Daoy (cell line): ENCODE data around the gene TTF1. TPM values are rescaled to one million over a fixed set of nuclear protein-coding genes. Genes with fewer than 3 reads are reported as not detected.
A peak's percentile ranks its signal among the peaks of the same experiment; 100 is the strongest.

Experiments
- DNase-seq: peaks from one replicate; pipeline ENCODE4 v3.0.0-alpha.2; 2015; ENCODE audit warnings: low read depth
- total RNA-seq: library from RNA; depleted of rRNA; stranded (reverse); fragments of >200 nt; shearing (Covaris generic); gene quantifications from 2 replicates; pipeline ENCODE4 v1.2.3, GENCODE V29; 2014; rRNA removed

TTF1 gene, protein sequence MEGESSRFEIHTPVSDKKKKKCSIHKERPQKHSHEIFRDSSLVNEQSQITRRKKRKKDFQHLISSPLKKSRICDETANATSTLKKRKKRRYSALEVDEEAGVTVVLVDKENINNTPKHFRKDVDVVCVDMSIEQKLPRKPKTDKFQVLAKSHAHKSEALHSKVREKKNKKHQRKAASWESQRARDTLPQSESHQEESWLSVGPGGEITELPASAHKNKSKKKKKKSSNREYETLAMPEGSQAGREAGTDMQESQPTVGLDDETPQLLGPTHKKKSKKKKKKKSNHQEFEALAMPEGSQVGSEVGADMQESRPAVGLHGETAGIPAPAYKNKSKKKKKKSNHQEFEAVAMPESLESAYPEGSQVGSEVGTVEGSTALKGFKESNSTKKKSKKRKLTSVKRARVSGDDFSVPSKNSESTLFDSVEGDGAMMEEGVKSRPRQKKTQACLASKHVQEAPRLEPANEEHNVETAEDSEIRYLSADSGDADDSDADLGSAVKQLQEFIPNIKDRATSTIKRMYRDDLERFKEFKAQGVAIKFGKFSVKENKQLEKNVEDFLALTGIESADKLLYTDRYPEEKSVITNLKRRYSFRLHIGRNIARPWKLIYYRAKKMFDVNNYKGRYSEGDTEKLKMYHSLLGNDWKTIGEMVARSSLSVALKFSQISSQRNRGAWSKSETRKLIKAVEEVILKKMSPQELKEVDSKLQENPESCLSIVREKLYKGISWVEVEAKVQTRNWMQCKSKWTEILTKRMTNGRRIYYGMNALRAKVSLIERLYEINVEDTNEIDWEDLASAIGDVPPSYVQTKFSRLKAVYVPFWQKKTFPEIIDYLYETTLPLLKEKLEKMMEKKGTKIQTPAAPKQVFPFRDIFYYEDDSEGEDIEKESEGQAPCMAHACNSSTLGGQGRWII
- 40.8 and 41.7 TPM in 2 replicates for total RNA-seq

DNA sequence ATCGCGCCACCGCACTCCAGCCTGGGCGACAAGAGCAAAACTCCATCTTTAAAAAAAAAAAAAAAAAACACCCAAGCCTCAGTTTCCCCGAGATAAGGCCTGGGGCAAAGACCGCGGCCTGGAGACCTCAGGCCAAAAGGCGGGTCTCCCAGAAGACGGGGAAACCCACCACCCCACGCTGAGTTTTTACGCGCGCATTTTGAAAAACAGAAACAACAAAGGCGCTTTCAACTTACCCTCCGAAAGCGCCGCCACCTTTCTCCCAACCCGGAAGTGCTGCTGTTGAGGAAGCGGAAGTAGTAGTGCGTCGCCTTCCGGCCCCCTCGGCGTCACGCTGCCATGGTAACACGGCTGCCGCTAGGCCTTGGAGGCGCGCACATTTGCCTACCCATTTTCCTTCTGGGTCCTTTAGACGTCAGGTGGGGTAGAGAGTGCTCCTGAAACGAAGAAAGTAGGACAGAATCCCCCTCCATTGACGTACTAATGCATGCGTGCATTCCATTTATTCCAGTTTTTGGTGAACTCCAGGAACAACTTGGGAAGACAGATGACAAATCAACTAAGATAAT, at the start of gene TTF1:
TTF1 (minus strand) TSS at position 287 of the 569 bp plus-strand sequence. CDS start 4,019 bp downstream, outside the sequence.
- DNase-seq: peak; percentile 97

DNA sequence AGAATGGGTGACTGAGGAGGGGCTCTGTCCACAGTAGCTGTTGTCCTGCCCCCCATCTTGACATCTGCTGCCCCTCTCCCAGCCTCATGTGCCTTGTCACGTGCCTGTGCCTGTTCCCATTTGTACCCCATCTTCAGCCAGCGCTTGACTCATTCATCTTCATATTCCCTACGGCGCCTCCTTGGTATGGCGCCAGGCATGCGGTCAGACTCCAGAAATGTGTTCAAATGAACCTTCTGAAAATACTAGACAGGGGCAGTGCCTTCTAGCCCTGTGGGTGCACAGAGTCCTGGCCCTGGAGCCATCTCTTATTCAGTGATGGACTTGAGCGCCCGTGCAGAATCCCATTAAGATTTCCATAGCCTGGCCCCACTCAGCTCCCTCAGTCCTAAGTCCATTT, 49.6 kb upstream of the TTF1 start:
- peak; percentile 69 for DNase-seq

DNA sequence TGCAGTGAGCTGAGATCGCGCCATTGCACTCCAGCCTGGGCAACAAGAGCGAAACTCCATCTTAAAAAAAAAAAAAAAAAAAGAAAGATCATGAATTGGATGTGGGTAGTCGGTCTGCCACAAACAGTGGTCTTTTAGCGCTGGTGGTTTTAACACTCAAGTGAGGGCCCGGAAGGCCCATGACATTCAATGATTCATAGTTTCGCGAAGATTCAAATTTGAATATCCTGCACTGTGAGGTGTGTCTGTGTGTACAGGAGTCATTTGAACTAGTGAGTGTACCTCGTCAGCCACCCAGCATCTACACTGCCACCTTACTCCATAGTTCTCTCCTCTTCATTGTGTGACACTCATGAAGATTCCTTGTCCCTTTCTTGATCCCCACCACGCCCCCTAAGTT, 44.6 kb upstream of the TTF1 start:
- DNase-seq: no peak

DNA sequence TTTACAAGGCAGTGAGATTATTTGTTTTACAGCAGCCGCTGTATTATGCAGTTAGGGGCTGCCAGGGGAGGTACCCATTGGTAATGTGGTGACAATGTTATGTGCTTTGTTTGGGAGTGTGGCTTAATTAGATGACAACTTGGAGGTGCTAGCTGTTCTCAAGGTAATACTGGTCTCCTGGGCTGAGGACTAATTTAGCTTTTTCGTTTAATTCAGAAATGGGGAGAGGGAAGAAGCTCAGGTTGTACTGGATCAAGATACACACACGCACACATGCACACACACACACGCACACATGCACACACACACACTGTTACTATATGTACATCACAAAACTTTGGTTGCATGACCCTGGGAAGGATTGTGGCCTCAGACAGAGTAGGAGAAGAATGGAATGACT, 41.3 kb upstream of the TTF1 start:
- DNase-seq: no peak

DNA sequence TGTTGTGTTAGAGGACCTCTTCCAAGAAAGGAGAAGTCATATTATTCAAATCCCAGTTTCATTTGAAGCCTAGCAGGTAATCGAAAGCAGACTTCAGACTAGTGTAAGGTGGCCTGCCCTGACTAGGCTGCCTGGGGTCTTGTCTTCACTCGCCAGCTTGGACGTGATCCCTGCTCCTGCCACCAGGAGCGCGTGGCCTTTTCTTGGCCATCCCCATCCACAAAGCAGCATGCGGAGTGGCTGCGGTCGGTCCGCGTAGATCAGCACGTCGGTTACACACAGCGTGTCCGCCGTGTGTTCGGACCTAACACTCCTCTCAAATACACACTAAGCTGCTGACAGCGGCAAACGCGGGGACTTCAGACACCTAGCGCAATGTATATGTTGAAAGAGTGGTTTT, 40.7 kb upstream of the TTF1 start:
- no peak for DNase-seq

DNA sequence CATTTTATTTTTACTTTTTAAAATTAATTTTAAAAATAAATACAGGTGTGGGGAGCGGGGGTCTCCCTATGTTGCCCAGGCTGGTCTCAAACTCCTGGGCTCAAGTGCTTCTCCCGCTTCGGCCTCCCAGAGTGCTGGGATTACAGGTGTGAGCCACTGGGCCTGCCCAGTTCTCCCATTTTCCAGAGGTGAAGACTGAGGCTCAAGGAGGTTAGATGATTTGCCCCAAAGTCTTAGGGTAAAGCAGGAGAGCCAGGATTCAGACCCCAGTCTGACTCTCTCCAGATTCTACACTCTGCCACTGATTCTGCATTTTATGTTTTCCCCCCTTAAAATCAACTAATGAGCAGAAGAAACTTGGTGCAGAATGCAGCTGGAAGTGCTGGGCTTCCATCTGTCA, 40.2 kb upstream of the TTF1 start:
- DNase-seq: no peak

DNA sequence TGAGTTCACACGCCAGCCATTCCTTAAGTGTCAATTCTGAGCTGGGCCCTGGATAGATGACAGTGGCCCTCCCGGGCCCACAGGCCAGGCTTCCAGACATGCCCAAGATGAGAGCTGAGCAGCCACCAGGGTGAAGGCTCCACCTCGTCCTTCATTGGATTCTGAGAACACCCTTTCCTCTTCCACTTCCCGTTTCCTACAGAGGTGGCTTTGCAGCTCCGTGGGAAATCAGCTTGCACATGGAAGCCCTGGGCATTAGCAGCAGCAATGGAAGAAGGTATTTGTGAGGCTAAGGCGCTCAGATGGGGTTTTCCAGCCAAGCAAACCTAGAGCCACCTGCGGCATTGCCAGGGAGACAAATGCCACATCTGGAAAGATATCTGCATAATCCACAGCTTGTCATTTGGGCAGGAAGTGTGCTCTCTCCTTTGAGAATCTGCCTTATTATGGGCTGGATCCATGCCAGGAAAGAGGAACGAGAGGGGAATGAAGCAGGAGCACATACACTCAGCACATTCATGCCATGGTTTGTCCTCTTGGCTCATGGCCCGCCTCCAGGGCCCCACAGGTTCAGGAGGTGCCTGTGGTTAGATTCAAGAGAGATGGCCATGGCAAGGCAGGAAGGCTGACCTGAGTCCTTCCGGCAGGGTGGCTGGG, 37.4 kb upstream of the TTF1 start:
- peak; percentile 45 for DNase-seq

DNA sequence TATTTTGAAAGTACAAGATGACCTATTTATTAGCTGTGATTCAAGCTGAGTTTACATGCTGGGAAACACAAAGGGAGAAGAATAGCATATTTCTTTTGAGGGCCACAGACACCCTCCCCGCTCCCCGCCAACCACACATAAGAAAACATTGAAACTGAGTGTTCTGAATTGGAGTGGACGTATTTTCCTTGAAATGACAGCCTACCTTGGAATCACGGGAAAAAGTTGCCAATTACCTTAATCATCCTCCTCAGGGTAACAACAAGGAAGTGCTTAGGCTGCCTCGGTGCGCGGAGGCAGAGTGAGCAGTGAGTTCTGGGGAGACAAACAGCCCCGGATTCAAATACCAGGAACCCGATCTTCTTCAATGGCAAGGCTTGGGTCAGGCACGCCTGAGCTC, 34.8 kb upstream of the TTF1 start:
- no peak for DNase-seq

DNA sequence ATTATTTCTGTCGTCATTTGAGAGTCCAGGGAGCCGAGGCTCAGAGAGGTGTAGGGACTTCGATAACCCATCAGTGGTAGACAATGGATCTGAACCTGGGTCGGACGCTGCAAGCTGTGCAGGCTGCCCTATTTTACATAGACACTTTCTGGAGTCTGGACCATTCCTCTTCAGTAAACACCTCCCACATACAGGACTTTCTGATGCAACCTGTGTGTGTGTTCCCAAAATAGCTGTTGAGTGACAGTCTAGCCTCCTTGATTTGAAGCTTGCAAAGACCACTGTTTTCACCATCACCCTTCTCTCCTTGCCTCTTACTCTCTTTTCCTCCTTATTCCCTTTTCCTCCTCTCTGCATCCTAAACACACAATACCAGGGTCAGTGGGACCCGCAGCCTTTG, 34.1 kb upstream of the TTF1 start:
- no peak for DNase-seq

DNA sequence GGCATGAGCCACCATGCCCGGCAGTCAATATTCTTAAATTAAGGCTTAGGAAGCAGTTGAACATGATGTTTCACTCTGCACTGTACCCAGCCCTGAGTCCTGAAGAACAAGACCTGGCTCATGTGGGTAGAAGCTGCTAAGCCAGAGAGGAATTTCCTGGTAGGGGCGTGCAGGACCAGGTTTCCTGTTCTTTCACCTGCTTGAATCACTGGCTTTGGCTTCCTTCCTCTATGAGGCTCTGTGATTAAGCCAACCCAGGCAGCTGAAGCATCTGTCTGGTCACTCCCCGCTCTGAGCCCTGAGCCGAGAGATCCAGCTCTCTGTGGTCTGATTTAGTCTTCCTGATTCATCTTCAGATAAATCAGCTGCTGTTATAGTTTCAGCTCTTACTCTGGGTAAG, 32.5 kb upstream of the TTF1 start:
- DNase-seq: peak; percentile 39

DNA sequence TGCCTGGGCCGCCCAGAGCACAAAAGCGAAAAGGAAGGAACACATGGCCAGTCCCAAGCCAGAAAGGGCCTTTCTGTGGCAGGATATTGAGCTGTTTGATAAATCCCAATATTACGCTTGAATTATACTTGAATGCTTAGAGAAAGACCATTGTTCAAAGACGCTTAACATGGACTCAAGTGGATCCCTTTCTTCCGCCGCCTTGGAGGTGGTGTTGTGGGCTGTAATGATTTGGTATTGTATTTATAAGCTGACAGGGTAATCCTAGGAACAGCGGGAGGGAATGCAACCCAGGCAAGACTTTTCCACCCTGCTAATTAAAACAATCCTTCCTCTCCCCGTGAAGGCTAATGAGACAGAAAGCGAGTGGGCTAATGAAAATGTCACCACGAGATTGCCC, 28.2 kb upstream of the TTF1 start:
- no peak for DNase-seq

DNA sequence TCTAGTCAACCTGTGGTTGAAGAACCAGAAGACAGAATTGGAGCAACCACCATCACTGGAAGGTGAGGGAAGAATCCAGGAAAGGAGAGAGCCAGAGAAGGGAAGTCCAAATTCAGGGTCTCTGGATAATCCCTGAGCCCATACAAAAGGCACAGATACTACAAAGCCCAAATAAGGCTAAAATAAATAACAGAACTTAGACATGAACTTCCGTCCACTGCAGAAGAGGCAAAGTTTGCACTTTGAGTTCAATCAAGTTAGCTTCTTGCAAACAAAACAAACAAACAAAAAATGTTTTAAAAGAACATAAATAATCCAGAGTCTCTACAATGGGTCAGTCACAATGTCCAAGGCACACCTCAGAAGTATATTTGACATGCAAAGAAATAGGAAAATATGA, 24.4 kb upstream of the TTF1 start:
- no peak for DNase-seq

DNA sequence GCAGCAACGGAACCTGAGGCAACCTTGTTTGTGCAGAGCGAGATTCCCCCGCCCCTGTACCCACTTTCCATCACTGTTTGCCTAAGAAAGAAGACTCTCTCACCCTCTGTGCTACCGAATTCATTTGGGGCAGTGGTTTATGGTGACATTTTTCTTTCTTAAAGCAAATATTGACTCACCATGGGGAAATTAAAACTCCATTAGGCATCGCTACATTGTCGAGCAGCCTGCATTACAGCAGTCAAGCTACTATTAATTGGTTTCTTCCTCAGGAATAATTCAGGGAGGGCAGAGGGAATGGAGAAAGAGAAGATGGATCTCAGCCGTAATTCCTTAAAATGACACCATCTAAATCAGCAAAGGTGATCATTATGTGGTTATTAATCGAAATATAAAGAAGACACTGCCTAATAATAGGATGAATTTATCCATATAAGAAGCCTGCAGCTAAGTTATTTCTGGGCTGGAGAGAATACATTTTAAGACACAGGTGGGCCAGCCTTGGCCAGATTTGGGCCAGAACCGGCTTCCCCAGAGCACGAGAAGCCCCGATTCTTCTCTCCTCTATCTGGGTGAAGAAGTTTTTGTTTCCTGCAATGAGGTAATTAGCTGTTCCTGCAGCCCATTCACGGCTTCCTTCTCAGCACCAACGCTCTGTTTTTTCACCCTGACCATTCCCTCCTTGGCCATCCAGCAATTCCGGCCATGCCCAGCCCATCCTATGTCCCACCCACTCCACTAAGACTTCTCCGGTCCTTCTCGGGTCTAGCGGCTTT, 20.2 kb upstream of the TTF1 start:
- peak; percentile 39 for DNase-seq

DNA sequence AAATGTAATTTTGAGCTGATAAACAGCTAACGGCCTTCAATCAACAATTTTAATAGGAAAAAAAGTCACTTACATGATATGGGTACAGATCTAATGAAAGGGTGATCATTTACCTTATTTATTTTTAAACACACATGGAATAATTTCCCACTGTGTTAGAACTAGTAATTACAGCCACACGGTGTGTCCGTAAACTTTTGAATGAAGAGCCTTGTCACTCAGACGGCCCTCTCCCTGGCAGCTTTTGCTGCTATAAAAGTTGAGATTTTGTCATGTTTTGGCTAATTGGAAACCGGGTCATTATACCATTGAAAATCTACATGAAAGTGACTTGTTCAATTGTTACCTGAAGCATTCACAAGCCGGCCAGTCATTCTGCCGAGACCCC, 19.0 kb upstream of the TTF1 start:
- DNase-seq: no peak

DNA sequence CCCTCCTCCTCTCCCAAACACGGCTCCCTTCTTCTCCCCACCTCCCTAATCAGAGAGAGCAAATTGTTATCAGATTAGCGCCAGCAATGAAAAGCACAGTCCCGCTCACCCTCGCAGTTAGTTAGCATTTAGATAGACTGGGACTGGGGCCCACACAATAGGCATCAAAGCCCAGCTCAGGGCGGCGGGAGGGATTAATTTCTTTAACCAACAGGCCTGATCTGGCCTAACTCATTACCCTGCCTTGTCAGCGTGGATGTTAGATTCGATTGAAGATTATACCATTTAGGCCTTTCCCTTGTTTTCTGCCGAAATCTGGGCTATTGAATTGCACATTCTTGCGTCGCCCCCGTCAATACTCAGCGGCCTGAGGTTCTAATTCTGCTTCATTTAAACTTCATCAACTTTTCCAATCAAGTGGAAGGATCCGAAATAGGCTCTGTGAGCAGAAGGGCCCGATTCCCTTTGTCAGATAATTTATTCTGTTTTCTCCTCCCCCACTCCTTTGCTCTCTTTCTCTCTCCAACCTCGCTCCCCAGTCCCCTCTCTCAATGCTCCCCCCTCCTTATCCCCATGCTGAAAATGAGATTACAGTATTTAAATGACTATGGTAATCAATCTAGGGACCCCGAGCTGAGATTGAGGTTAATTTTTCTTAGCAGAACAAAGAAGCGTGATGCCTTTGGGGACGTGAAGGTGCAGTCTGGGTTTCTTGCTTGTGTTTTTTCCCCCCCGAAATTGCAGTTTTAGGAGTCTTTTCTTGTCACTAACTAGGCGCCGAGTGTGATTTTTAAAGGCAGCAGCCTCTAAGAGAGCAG, 18.4 kb upstream of the TTF1 start:
- DNase-seq: no peak

DNA sequence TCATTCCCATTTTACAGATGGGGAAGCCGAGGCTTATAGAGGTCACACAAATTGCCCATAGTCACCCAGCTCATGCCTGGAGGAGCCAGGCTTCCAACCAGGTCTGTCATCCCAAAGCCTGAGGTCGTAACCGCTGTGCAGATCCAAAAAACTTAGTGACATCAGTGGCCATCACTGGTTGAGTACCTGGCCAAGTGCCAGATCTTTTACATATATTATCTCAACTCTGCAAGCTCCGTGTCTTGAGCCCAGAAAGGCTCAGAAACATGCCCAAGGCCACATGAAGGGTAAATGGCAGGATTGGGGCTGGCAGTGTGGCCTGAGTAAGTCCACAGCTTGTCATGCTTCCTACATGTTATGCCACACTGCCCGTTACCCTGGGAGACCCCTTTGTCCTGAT, 16.9 kb upstream of the TTF1 start:
- DNase-seq: no peak

DNA sequence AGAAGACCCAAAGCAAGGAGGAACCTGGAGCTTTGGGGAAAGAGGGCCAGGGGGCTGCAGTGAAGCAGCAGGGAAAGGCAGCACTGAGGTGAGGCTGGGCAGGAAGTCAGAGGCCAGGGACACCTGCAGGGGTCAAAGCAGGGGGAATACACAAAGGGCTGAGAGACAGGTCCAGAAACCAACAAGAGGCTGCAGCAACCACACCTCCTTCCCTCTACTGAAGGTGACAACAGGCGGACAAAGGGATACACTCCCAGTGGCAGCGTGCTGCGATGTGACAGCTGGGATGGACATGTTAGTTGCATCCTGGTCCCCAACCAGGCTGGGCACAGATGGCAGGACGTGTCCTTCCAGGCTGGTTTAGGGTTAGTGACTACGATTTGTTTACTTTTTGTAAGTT, 15.9 kb upstream of the TTF1 start:
- no peak for DNase-seq

DNA sequence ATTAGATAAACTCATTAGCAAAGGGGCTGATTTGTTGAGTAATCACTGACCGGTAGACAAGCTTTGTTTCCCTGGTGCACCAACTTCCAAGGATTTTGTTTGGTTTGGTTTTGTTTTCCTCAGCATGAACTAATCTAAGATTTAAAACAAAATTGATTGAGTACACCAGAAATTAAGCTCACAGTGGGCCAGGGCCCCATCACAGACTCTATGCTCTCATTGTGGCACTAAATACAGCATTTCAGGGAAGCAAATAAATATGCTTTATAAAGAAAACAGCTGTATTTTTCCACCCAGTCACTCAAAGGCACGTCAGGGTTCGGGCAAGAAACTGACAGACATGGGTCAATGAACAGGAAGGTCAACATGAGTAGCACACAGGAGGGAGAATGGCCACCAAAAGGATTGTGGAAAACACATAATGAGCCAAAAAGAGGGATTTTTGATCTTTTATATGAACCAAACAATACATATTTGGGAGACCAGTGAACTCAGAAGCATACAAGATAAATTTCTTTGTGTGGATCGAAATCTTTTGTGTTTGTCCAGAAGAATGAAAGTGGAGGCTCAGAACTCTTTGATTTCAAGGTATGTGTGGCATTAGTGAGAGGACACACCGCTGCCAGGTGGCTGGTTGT, 12.2 kb upstream of the TTF1 start:
- DNase-seq: no peak

DNA sequence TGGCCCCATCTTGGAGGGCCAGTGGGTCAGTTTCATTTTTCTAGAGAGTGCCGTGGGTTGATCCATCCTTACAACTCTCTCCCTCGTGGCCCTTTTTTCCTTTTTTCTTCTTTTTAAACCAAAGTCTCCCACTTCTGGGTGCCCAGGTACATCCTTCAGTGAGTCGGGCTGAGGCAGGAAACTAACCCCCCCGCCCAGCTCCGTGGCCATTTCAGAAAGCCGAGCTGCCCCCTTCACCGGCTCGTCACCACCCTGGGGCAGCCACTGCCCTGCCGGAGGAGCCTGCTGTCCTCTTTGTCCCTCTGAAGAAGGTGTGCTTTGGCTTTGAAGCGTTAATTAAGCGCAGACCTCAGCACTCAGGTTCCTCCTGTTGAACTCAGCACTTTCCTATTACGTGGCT, 8.5 kb upstream of the TTF1 start:
- DNase-seq: peak; percentile 32

DNA sequence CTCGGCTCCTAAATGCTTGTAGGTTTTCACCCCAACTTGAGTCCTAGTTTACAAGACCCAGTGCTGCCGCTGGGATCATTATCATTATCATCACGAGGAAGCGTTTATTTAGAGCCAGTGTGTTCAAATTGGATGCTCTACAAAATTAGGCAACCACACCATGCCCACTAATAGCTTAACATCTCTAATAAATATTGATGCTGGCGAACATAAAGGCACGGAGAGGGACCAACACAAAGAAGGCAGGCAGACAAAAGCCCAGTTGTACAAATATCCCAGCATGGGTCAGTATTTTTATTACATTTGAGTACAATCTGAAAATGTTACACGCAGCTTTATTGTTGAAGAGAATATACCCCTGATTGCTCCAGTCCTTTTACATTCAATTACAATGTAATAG, 8.1 kb upstream of the TTF1 start:
- DNase-seq: no peak
